ENCODE data around the gene DNAH7. TPM values are rescaled to one million over a fixed set of nuclear protein-coding genes. Genes with fewer than 3 reads are reported as not detected.

The DNAH7 gene
- total and polyA plus RNA-seq, 9 of the 15 experiments (the other 6 are each of a cell fraction or from before 2014, with no cell fraction given): 0.03 to 0.42 (median 0.18) TPM

DNA sequence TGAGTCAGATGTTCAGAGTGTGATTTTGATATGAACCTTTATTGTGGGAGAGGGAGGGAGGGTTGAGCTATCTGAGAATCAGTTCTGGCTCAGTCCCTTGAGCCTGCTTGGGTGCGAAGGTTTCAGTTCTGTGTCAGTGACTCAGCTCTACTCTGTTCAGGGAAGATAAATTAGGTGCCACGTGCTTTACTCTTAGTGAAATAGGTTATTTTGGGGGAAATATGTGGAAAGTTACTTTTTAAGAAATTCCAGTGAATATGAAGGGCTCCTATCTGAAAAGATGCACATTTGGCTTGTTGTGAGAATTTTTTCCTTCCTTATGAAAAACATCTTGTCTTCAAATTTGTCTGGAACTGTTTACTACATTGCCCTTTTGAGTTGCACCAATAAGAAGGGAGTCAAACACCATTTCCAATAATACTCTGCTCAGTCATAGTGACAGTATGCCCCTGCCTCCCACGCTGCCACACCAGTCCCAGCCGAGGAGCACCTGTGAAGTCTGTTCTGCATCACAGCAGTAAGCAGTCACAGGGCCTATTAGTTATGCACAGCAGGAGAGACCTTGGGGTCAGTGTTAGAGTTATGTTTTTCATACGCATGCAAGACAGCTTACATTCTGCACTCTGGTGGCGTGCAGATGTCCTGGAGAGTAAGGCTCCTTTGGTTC, 32.8 kb upstream of the DNAH7 start (continued):
- no peak for TF ChIP-seq RREB1 (CRISPR knock-in tag; IDR thresholded peaks at IDR 0.05)
- no peak for TF ChIP-seq E2F5 (CRISPR knock-in tag; IDR thresholded peaks at IDR 0.05)
- no peak for TF ChIP-seq SIN3A (IDR thresholded peaks at IDR 0.05; ENCODE audit: borderline replicate concordance in 2 of 2, control insufficient read depth in 1 of 2, low read depth in 2 of 2, low read length in 2 of 2)
- no peak for TF ChIP-seq GTF2B (IDR thresholded peaks at IDR 0.05; ENCODE audit: extremely low read depth, insufficient read length)
- peak; percentile 84 for TF ChIP-seq JUND (IDR thresholded peaks at IDR 0.05; ENCODE audit: borderline replicate concordance, low read depth, low read length)
- TF ChIP-seq JUND (tag; IDR thresholded peaks at IDR 0.05; ENCODE audit: borderline replicate concordance, low read depth, low read length): peak; percentile 63; the same call in 1 of the 3 replicates
- TF ChIP-seq, protein P1, sequence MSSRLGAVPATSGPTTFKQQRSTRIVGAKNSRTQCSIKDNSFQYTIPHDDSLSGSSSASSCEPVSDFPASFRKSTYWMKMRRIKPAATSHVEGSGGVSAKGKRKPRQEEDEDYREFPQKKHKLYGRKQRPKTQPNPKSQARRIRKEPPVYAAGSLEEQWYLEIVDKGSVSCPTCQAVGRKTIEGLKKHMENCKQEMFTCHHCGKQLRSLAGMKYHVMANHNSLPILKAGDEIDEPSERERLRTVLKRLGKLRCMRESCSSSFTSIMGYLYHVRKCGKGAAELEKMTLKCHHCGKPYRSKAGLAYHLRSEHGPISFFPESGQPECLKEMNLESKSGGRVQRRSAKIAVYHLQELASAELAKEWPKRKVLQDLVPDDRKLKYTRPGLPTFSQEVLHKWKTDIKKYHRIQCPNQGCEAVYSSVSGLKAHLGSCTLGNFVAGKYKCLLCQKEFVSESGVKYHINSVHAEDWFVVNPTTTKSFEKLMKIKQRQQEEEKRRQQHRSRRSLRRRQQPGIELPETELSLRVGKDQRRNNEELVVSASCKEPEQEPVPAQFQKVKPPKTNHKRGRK (tag; IDR thresholded peaks at IDR 0.05): no peak
- TF ChIP-seq STAG1 (CRISPR knock-in tag; IDR thresholded peaks at IDR 0.05; ENCODE audit: borderline replicate concordance): no peak
- TF ChIP-seq NFE2 (IDR thresholded peaks at IDR 0.05; ENCODE audit: low read depth): peak; percentile 90
- no peak for TF ChIP-seq PYGO2 (tag; IDR thresholded peaks at IDR 0.05)
- no peak for TF ChIP-seq CCAR2 (IDR thresholded peaks at IDR 0.05; ENCODE audit: low read depth, low read length)
- TF ChIP-seq CHD2 (IDR thresholded peaks at IDR 0.05; ENCODE audit: low read depth, low read length): no peak
- TF ChIP-seq TAF7 (tag; IDR thresholded peaks at IDR 0.05): no peak
- TF ChIP-seq TRIM25 (IDR thresholded peaks at IDR 0.05; ENCODE audit: borderline replicate concordance): no peak
- TF ChIP-seq WHSC1 (IDR thresholded peaks at IDR 0.05; ENCODE audit: low read length): no peak
- no peak for TF ChIP-seq ADNP (tag; IDR thresholded peaks at IDR 0.05)
- no peak for TF ChIP-seq KLF10 (CRISPR knock-in tag; IDR thresholded peaks at IDR 0.05)

Data from K562 (cell line).